KMS-11 (cell line): ENCODE data around the gene SLC8A3.

ENCODE experiments used
- H2AFZ ChIP-seq: fragments of 200-600 bp; sonication (generic); 2 replicates; pipeline ENCODE4 v1.6.1; 2016; ENCODE audit warnings: antibody characterized with exemption, mixed run types, low read depth
- H3K27ac ChIP-seq: fragments of 200-600 bp; sonication (generic); 2 replicates; pipeline ENCODE4 v1.6.1; 2016; ENCODE audit warnings: mild to moderate bottlenecking, mixed run types
- H3K27me3 ChIP-seq: fragments of 200-600 bp; sonication (generic); 2 replicates; pipeline ENCODE4 v1.6.1; 2017; ENCODE audit warnings: mild to moderate bottlenecking, low read depth, mixed run types, moderate library complexity; ENCODE audit not compliant: insufficient read depth
- H3K36me3 ChIP-seq: fragments of 200-600 bp; sonication (generic); 2 replicates; pipeline ENCODE4 v1.6.1; 2017; ENCODE audit warnings: mild to moderate bottlenecking, mixed run types; ENCODE audit not compliant: insufficient read depth
- H3K4me1 ChIP-seq: fragments of 200-600 bp; sonication (generic); 2 replicates; pipeline ENCODE4 v1.6.1; 2016; ENCODE audit warnings: mild to moderate bottlenecking, low read depth, mixed run types; ENCODE audit not compliant: poor library complexity, severe bottlenecking
- H3K4me2 ChIP-seq: fragments of 200-600 bp; sonication (generic); 2 replicates; pipeline ENCODE4 v1.7.0; 2016; ENCODE audit warnings: mild to moderate bottlenecking, mixed run types
- H3K4me3 ChIP-seq: fragments of 200-600 bp; sonication (generic); IDR thresholded peaks from 2 replicates; pipeline ENCODE4 v1.6.1; 2017; ENCODE audit warnings: low read depth, low read length, mixed read lengths; ENCODE audit not compliant: insufficient read depth
- H3K79me2 ChIP-seq: fragments of 200-600 bp; sonication (generic); 2 replicates; pipeline ENCODE4 v1.6.1; 2016; ENCODE audit warnings: low read depth, mixed run types; ENCODE audit not compliant: insufficient read depth
- H3K9ac ChIP-seq: fragments of 200-600 bp; sonication (generic); 2 replicates; pipeline ENCODE4 v1.6.1; 2016; ENCODE audit warnings: mild to moderate bottlenecking, mixed run types
- H4K20me1 ChIP-seq: fragments of 200-600 bp; sonication (generic); 2 replicates; pipeline ENCODE4 v1.6.1; 2016; ENCODE audit warnings: mild to moderate bottlenecking, mixed run types; ENCODE audit not compliant: insufficient read depth
- TF ChIP-seq, protein P1 (sequence below): fragments of 200-600 bp; sonication (generic); conservative IDR thresholded peaks from 2 replicates; pipeline ENCODE4 v1.6.1; 2017; ENCODE audit warnings: low read depth, mild to moderate bottlenecking, antibody characterized with exemption, low read length, moderate library complexity, mixed read lengths

The SLC8A3 gene

GRCh38 chr14:70189456-70190077 lies 816 bp upstream of the SLC8A3 start:
- Histone ChIP-seq H4K20me1 (no peaks in the 10 kb centered on the region), H3K27ac (no peak overlapping the region), H3K4me3 (no peak overlapping the region), H3K79me2 (no peaks in the 10 kb centered on the region), H2AFZ (no peak overlapping the region), H3K9ac (no peak overlapping the region), H3K4me2 (no peak overlapping the region), H3K36me3 (no peaks in the 10 kb centered on the region), H3K4me1 (no peaks in the 10 kb centered on the region), H3K27me3 (no peaks in the 10 kb centered on the region)
- TF ChIP-seq, protein P1, sequence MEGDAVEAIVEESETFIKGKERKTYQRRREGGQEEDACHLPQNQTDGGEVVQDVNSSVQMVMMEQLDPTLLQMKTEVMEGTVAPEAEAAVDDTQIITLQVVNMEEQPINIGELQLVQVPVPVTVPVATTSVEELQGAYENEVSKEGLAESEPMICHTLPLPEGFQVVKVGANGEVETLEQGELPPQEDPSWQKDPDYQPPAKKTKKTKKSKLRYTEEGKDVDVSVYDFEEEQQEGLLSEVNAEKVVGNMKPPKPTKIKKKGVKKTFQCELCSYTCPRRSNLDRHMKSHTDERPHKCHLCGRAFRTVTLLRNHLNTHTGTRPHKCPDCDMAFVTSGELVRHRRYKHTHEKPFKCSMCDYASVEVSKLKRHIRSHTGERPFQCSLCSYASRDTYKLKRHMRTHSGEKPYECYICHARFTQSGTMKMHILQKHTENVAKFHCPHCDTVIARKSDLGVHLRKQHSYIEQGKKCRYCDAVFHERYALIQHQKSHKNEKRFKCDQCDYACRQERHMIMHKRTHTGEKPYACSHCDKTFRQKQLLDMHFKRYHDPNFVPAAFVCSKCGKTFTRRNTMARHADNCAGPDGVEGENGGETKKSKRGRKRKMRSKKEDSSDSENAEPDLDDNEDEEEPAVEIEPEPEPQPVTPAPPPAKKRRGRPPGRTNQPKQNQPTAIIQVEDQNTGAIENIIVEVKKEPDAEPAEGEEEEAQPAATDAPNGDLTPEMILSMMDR = no peak

DNA sequence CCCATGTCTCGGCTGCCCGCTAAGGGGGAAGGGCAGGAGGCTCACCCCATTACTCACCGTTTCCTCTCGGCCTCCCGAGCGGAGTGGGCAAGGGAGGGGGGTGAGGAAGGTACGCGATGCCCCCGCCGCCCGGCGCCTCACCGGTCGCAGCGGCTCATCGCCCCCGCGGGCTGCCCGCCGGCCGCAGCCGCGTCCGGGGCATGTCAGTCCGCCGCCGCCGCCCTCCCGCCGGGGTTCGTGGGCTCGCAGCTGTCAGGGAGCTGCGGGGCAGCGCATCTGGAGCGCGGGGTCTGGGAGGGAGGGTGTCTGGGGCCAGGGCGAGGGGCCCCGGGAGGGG lies 461 bp downstream of the SLC8A3 start:
- no peaks in the 10 kb centered on the region for H3K27me3 ChIP-seq
- peak overlapping the region; percentile 22; the same call in 1 of the 2 replicates for H2AFZ ChIP-seq

DNA sequence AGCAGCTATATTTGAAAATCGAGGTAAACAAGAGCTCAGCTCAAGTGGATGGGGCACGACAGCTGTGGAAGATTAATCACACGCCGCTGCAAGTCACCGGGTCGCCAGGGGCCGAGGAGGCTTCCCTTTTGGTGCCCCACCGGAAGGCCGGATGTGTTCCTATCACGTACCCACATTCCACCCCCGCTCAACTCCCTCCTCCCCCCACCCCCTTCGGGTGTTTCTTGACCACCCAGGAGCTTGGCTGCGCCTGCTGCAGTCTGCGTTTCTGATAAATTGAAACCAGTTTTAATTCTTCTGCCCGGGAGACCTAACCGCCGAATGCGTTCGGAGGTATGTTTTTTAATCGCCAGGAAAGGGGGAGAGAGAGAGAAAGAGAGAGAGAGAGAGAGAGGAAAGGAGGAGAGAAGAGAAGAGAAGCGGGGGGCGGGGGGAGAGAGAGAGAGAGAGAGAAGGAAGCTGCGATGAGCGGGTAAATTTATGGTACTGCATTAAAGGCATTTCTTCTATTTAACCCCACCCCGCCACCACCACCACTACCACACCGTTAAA lies 1.8 kb downstream of the SLC8A3 start:
- no peaks in the 10 kb centered on the region for H3K79me2 ChIP-seq
- no peak overlapping the region for H3K4me3 ChIP-seq
- no peak overlapping the region for H3K4me2 ChIP-seq
- H4K20me1 ChIP-seq = no peaks in the 10 kb centered on the region
- no peak overlapping the region for H3K27ac ChIP-seq
- H3K9ac ChIP-seq = no peak overlapping the region
- H2AFZ ChIP-seq = no peak overlapping the region
- TF ChIP-seq, protein P1 = no peak
- no peaks in the 10 kb centered on the region for H3K27me3 ChIP-seq
- H3K4me1 ChIP-seq = no peaks in the 10 kb centered on the region
- H3K36me3 ChIP-seq = no peaks in the 10 kb centered on the region

More for the DNA sequence above, 461 bp downstream of the SLC8A3 start:
- no peak overlapping the region for H3K27ac ChIP-seq
- no peaks in the 10 kb centered on the region for H3K79me2 ChIP-seq
- H4K20me1 ChIP-seq = no peaks in the 10 kb centered on the region
- H3K9ac ChIP-seq = no peak overlapping the region
- TF ChIP-seq, protein P1 = no peak
- H3K4me1 ChIP-seq = no peaks in the 10 kb centered on the region
- H3K4me3 ChIP-seq = no peak overlapping the region
- H3K36me3 ChIP-seq = no peaks in the 10 kb centered on the region
- peak overlapping the region; percentile 13; the same call in 1 of the 2 replicates for H3K4me2 ChIP-seq

GRCh38 chr14:70183991-70184390 lies 4.8 kb downstream of the SLC8A3 start:
- Histone ChIP-seq H3K27ac (no peak overlapping the region), H3K36me3 (no peaks in the 10 kb centered on the region), H3K4me2 (no peak overlapping the region), H3K79me2 (no peaks in the 10 kb centered on the region), H3K9ac (no peak overlapping the region), H3K27me3 (no peaks in the 10 kb centered on the region), H3K4me3 (no peak overlapping the region), H3K4me1 (no peaks in the 10 kb centered on the region), H2AFZ (no peak overlapping the region), H4K20me1 (no peaks in the 10 kb centered on the region)
- TF ChIP-seq, protein P1 = no peak
